B cell (primary cell): ENCODE data around the gene GAST.

ENCODE experiments used
- EZH2 ChIP-seq: IDR thresholded peaks from 2 replicates; pipeline ENCODE4 v1.6.1; 2012; ENCODE audit warnings: borderline replicate concordance, low read depth, mild to moderate bottlenecking, moderate library complexity, low read length; ENCODE audit not compliant: insufficient read depth, poor library complexity, severe bottlenecking
- TF ChIP-seq, protein P1 (sequence below): fragments of 200-600 bp; IDR thresholded peaks from one replicate; pipeline ENCODE4 v1.8.0; 2022; ENCODE audit warnings: antibody characterized with exemption, mild to moderate bottlenecking

DNA sequence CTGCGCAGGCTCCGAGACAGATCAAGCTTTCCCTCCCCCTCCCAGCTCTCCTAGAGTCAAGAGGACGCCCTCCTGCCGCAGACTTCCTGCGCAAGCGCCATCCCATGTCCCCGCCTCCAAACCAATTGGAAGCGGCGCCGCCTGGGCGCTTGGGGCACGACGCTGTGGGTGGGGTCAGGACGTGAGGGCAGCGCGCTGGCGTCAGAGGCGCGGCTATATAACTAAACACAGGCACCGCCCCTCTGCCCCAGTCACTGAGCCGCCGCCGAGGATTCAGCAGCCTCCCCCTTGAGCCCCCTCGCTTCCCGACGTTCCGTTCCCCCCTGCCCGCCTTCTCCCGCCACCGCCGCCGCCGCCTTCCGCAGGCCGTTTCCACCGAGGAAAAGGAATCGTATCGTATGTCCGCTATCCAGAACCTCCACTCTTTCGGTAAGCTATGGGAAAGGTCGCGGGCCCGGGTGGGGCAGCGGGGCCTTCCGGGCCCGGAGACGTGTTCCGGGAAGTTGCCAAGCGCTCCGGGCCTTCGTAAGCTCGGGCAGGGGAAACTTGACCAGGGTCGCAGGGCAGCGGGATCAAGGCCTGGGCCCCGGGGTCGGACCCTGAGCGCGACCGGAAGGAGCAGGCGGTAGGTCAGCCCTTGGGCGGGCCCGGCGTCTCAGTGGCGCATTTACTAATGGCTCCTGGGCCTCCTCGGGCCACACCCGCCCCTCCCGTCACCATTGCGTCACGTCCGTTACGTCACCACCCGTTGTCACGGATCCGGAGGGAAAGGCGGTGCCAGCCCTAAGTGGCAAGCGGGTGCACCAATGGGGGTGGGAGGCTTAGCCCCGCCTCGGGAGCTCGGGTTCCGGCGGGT lies 23.3 kb upstream of the GAST start, which contains the start of gene EIF1:
- TF ChIP-seq, protein P1, sequence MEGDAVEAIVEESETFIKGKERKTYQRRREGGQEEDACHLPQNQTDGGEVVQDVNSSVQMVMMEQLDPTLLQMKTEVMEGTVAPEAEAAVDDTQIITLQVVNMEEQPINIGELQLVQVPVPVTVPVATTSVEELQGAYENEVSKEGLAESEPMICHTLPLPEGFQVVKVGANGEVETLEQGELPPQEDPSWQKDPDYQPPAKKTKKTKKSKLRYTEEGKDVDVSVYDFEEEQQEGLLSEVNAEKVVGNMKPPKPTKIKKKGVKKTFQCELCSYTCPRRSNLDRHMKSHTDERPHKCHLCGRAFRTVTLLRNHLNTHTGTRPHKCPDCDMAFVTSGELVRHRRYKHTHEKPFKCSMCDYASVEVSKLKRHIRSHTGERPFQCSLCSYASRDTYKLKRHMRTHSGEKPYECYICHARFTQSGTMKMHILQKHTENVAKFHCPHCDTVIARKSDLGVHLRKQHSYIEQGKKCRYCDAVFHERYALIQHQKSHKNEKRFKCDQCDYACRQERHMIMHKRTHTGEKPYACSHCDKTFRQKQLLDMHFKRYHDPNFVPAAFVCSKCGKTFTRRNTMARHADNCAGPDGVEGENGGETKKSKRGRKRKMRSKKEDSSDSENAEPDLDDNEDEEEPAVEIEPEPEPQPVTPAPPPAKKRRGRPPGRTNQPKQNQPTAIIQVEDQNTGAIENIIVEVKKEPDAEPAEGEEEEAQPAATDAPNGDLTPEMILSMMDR, result no peak
- no peak for TF ChIP-seq EZH2
